ENCODE measurements around the gene DYNLT2. TPM values are rescaled to one million over a fixed set of nuclear protein-coding genes. Genes with fewer than 3 reads are reported as not detected.
"Not testable (repeated sequence)": the region's sequence is repeated elsewhere in the genome, so short reads cannot be mapped to it uniquely, and the experiment has no call there.

DYNLT2 gene
- total RNA-seq, 4 donors from 2014 or later = 3.9 to 6.0 (median 4.0) TPM

GRCh38 chr6:169776379-169776778 is 25.0 kb upstream of the DYNLT2 start:
- Histone ChIP-seq H3K27me3 (no peaks in the 10 kb centered on the region), H3K27ac (no peak overlapping the region), H3K4me3 (no peak overlapping the region), H3K36me3 (peaks cover 0 to 52% (median 0%) of the 10 kb centered on the region in 3 donors), H3K9me3 (no peaks in the 10 kb centered on the region), H3K4me1 (no peaks in the 10 kb centered on the region)
- TF ChIP-seq CTCF (IDR thresholded peaks at IDR 0.05) = no peak
- no peak for TF ChIP-seq POLR2A (IDR thresholded peaks at IDR 0.05)
- no peak for DNase-seq

- Histone ChIP-seq H3K27ac (no peak overlapping the region), H3K4me1 (no peaks in the 10 kb centered on the region), H3K27me3 (no peaks in the 10 kb centered on the region), H3K36me3 (peaks cover 0 to 47% (median 0%) of the 10 kb centered on the region in 3 donors), H3K4me3 (no peak overlapping the region), H3K9me3 (no peaks in the 10 kb centered on the region)
- no peak for TF ChIP-seq CTCF (IDR thresholded peaks at IDR 0.05)
- no peak for TF ChIP-seq POLR2A (IDR thresholded peaks at IDR 0.05)
- DNase-seq = no peak
Measured at GRCh38 chr6:169775321-169775720, 23.9 kb upstream of the DYNLT2 start.

DNA sequence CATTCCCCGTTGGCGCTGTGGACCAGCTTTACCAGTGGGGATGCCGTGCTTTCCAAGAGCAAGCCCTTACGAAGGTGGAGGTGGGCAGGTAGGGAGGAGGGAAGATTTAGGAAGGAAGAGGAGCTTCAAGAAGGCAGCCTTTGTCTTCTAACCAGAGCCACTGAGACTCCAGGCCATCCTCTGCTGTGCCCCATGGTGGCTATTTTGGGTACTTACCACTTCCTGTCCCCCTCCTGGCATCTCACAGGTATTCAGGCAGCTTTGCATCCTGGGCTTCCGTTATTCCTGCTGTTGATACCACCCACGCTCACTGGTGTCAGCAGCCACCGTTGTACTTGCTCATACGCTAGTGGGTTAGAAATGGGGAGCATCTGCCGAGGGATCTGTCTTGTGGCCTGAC is 23.0 kb upstream of the DYNLT2 start:
- Histone ChIP-seq H3K27ac (no peak overlapping the region), H3K4me3 (no peak overlapping the region), H3K36me3 (peaks cover 0 to 45% (median 0%) of the 10 kb centered on the region in 3 donors), H3K9me3 (no peaks in the 10 kb centered on the region), H3K4me1 (no peaks in the 10 kb centered on the region), H3K27me3 (no peaks in the 10 kb centered on the region)
- no peak for DNase-seq
- TF ChIP-seq CTCF (IDR thresholded peaks at IDR 0.05) = no peak
- TF ChIP-seq POLR2A (IDR thresholded peaks at IDR 0.05) = no peak

GRCh38 chr6:169766921-169767736 is 15.8 kb upstream of the DYNLT2 start:
- H3K9me3 ChIP-seq = no peaks in the 10 kb centered on the region
- H3K4me1 ChIP-seq = no peaks in the 10 kb centered on the region
- H3K27me3 ChIP-seq = no peaks in the 10 kb centered on the region
- TF ChIP-seq POLR2A (IDR thresholded peaks at IDR 0.05) (no peak), CTCF (IDR thresholded peaks at IDR 0.05) (no peak)
- no peak overlapping the region for H3K27ac ChIP-seq
- H3K4me3 ChIP-seq = no peak overlapping the region
- no peak for DNase-seq
- H3K36me3 ChIP-seq = peaks cover 0 to 64% (median 0%) of the 10 kb centered on the region in 3 donors

DNA sequence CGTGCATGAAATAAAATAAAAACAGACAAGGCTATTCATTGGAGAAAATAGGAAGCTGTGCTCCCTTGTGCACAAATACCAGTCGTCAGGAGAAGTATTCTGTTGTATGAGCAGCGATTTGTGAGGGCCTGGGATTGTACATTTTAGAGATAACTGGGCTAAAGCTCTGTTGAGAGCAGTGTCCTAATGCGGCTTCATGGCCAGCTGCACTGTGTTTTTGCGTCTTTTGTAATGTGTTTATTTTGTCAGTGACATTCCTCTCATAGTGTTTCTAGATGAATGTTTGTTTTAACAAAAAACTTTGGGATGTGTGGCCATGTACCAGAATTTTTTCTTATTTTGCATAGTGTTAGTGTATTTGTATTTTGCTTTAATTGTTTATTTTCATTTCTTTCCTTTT is 14.9 kb upstream of the DYNLT2 start:
- no peaks in the 10 kb centered on the region for H3K4me1 ChIP-seq
- no peak for DNase-seq
- H3K36me3 ChIP-seq = peaks cover 0 to 63% (median 0%) of the 10 kb centered on the region in 3 donors
- TF ChIP-seq CTCF (IDR thresholded peaks at IDR 0.05) (no peak), POLR2A (IDR thresholded peaks at IDR 0.05) (no peak)
- no peaks in the 10 kb centered on the region for H3K9me3 ChIP-seq
- H3K27ac ChIP-seq = no peak overlapping the region
- no peak overlapping the region for H3K4me3 ChIP-seq
- H3K27me3 ChIP-seq = no peaks in the 10 kb centered on the region

DNA sequence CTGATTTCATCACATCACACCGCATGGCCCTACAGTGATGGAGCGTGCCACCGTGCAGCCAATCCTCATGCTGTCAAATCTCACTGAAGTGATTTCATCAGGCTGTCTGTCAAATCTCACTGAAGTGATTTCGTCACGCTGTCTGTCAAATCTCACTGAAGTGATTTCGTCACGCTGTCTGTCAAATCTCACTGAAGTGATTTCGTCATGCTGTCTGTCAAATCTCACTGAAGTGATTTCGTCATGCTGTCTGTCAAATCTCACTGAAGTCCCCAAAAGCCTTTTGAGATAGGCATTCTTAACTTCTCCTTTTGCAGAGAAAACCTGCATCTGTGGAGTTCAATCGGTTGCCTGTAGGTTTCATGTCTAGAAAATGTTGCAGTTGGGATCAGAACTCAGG is 14.4 kb upstream of the DYNLT2 start:
- not testable (repeated sequence) for H3K4me3 ChIP-seq, H3K27ac ChIP-seq, DNase-seq, H3K9me3 ChIP-seq, H3K27me3 ChIP-seq, H3K4me1 ChIP-seq
- H3K36me3 ChIP-seq = peaks cover 0 to 68% (median 0%) of the 10 kb centered on the region in 3 donors

Measured in Peyer's patch (tissue), 4 donors.